Measurements from ENCODE around the gene PTPA.

- no peak for TF ChIP-seq CTCF (IDR thresholded peaks at IDR 0.05 in 2 of 3, conservative IDR thresholded peaks at IDR 0.05 in 1 of 3; ENCODE audit: control insufficient read depth in 2 of 3, extremely low read depth in 1 of 3, insufficient read depth in 1 of 3, low read depth in 3 of 3, low read length in 3 of 3)
- TF ChIP-seq POLR2A (IDR thresholded peaks at IDR 0.05; ENCODE audit: low read depth, low read length) = no peak
These were observed 7.6 kb upstream of the PTPA start for GRCh38 chr9:129103595-129103965.
